Fibroblast of lung (primary cell): ENCODE results near the gene PALM. TPM values are rescaled to one million over a fixed set of nuclear protein-coding genes. Genes with fewer than 3 reads are reported as not detected.

ENCODE experiments used
- DNase-seq, 2 donors: peaks; one replicate each; pipeline versions ENCODE4 v3.0.0 to v3.0.0-alpha.2; 2010; ENCODE audit warnings: low read depth in 2 of 2
- H2AFZ ChIP-seq: 2 replicates; pipeline ENCODE4 v1.5.1; 2012; ENCODE audit warnings: low read length, control low read depth, inconsistent platforms
- H3K27ac ChIP-seq: 2 replicates; pipeline ENCODE4 v1.5.1; 2011; ENCODE audit warnings: low read length, control low read depth; ENCODE audit not compliant: insufficient read depth
- H3K27me3 ChIP-seq: 2 replicates; pipeline ENCODE4 v1.5.1; 2011; ENCODE audit warnings: mild to moderate bottlenecking, low read length; ENCODE audit not compliant: control insufficient read depth, insufficient read depth
- H3K36me3 ChIP-seq: 2 replicates; pipeline ENCODE4 v1.5.1; 2011; ENCODE audit warnings: low read length; ENCODE audit not compliant: control insufficient read depth, insufficient read depth
- H3K4me1 ChIP-seq: 2 replicates; pipeline ENCODE4 v1.5.1; 2011; ENCODE audit warnings: low read length; ENCODE audit not compliant: control insufficient read depth, insufficient read depth; ENCODE audit errors: extremely low read depth
- H3K4me2 ChIP-seq: 2 replicates; pipeline ENCODE4 v1.5.1; 2011; ENCODE audit warnings: low read length, control low read depth; ENCODE audit not compliant: insufficient read depth; ENCODE audit errors: extremely low read depth
- H3K4me3 ChIP-seq, 4 experiments: fragments of 200-600 bp in 1 of 4; sonication (generic) in 1 of 4; replicated peaks in 1 of 4; 2 replicates each; pipeline ENCODE4 v1.5.1; 2011 to 2016; ENCODE audit warnings: low read length in 4 of 4, low read depth in 3 of 4, mild to moderate bottlenecking in 3 of 4, control low read depth in 2 of 4, inconsistent platforms in 1 of 4, mixed read lengths in 1 of 4; ENCODE audit not compliant: insufficient read depth in 1 of 4; ENCODE audit errors: control extremely low read depth in 1 of 4
- H3K79me2 ChIP-seq: 2 replicates; pipeline ENCODE4 v1.5.1; 2012; ENCODE audit warnings: mild to moderate bottlenecking, low read length, inconsistent platforms; ENCODE audit not compliant: control insufficient read depth, insufficient read depth
- H3K9ac ChIP-seq: 2 replicates; pipeline ENCODE4 v1.5.1; 2011; ENCODE audit warnings: mild to moderate bottlenecking, low read length, control low read depth; ENCODE audit not compliant: insufficient read depth
- H3K9me3 ChIP-seq: 2 replicates; pipeline ENCODE4 v1.5.1; 2012; ENCODE audit warnings: low read depth, low read length; ENCODE audit not compliant: control insufficient read depth, insufficient read depth
- H4K20me1 ChIP-seq: 2 replicates; pipeline ENCODE4 v1.5.1; 2011; ENCODE audit warnings: low read length; ENCODE audit not compliant: control insufficient read depth, insufficient read depth; ENCODE audit errors: extremely low read depth
- EZH2 ChIP-seq: IDR thresholded peaks from 2 replicates; pipeline ENCODE4 v1.5.1; 2012; ENCODE audit warnings: low read length, control low read depth, mild to moderate bottlenecking; ENCODE audit errors: missing control alignments
- polyA plus RNA-seq, 2 donors: library from polyadenylated mRNA; depleted of rRNA in 1 of 2; stranded (reverse) in 1 of 2; unstranded in 1 of 2; fragments of >200 nt; gene quantifications; 2 replicates each; pipeline ENCODE4 v1.2.1, GENCODE V29; 2011 to 2012; ENCODE audit warnings: missing spikeins in 1 of 2
- total RNA-seq: library from RNA; depleted of rRNA; stranded (reverse); fragments of >200 nt; gene quantifications from 2 replicates; pipeline ENCODE4 v1.2.1, GENCODE V29; 2014
- TF ChIP-seq, protein P1 (sequence below), 2 donors: IDR thresholded peaks in 1 of 2; conservative IDR thresholded peaks in 1 of 2; 1 replicate in 1 of 2; 2 replicates in 1 of 2; pipeline ENCODE4 v1.5.1; 2011 to 2012; ENCODE audit warnings: low read length in 2 of 2, control low read depth in 1 of 2, inconsistent platforms in 1 of 2, low read depth in 1 of 2, mild to moderate bottlenecking in 1 of 2

Gene PALM
- total and polyA plus RNA-seq, 2 donors (not counting 1 experiment from before 2014, with no cell fraction given) = 3.2 to 8.3 TPM

DNA sequence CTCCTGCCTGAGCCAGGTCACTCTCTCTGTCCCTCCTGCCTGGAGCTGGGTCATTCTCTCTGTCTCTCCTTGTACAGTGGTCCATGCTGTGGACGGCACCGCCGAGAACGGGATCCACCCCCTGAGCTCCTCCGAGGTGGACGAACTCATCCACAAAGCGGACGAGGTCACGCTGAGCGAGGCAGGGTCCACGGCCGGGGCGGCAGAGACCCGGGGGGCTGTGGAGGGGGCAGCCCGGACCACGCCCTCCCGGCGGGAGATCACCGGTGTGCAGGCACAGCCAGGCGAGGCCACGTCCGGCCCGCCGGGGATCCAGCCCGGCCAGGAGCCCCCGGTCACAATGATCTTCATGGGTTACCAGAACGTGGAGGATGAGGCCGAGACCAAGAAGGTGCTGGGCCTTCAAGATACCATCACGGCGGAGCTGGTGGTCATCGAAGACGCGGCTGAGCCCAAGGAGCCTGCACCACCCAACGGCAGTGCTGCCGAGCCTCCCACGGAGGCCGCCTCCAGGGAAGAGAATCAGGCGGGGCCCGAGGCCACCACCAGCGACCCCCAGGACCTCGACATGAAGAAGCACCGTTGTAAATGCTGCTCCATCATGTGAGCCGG, 37.6 kb downstream of the PALM start:
- Histone ChIP-seq H3K36me3 (no peaks in the 10 kb centered on the region), H3K4me3 (no peak overlapping the region), H3K4me2 (no peak overlapping the region), H3K9ac (no peak overlapping the region), H3K27me3 (no peaks in the 10 kb centered on the region), H3K9me3 (no peaks in the 10 kb centered on the region), H2AFZ (no peak overlapping the region), H3K4me1 (peaks cover 2% of the 10 kb centered on the region), H3K79me2 (no peaks in the 10 kb centered on the region), H3K27ac (no peak overlapping the region), H4K20me1 (no peaks in the 10 kb centered on the region)
- no peak for DNase-seq
- TF ChIP-seq, protein P1, sequence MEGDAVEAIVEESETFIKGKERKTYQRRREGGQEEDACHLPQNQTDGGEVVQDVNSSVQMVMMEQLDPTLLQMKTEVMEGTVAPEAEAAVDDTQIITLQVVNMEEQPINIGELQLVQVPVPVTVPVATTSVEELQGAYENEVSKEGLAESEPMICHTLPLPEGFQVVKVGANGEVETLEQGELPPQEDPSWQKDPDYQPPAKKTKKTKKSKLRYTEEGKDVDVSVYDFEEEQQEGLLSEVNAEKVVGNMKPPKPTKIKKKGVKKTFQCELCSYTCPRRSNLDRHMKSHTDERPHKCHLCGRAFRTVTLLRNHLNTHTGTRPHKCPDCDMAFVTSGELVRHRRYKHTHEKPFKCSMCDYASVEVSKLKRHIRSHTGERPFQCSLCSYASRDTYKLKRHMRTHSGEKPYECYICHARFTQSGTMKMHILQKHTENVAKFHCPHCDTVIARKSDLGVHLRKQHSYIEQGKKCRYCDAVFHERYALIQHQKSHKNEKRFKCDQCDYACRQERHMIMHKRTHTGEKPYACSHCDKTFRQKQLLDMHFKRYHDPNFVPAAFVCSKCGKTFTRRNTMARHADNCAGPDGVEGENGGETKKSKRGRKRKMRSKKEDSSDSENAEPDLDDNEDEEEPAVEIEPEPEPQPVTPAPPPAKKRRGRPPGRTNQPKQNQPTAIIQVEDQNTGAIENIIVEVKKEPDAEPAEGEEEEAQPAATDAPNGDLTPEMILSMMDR (conservative IDR thresholded peaks at IDR 0.05 in 1 of 2, IDR thresholded peaks at IDR 0.05 in 1 of 2; ENCODE audit: low read depth in 1 of 2, low read length in 2 of 2) = no peak
- TF ChIP-seq EZH2 = no peak

- no peaks in the 10 kb centered on the region for H3K36me3 ChIP-seq
- H3K9ac ChIP-seq = no peak overlapping the region
- H4K20me1 ChIP-seq = no peaks in the 10 kb centered on the region
- no peak for TF ChIP-seq EZH2
- TF ChIP-seq, protein P1 (conservative IDR thresholded peaks at IDR 0.05 in 1 of 2, IDR thresholded peaks at IDR 0.05 in 1 of 2; ENCODE audit: low read depth in 1 of 2, low read length in 2 of 2) = no peak
- H3K27ac ChIP-seq = no peak overlapping the region
- no peaks in the 10 kb centered on the region for H3K9me3 ChIP-seq
- no peak for DNase-seq
- no peak overlapping the region for H2AFZ ChIP-seq
- H3K4me3 ChIP-seq = no peak overlapping the region
- peaks cover 8% of the 10 kb centered on the region for H3K4me1 ChIP-seq
- H3K79me2 ChIP-seq = no peaks in the 10 kb centered on the region
- H3K27me3 ChIP-seq = no peaks in the 10 kb centered on the region
- H3K4me2 ChIP-seq = no peak overlapping the region
Observed at GRCh38 chr19:746956-747355, 38.2 kb downstream of the PALM start.

DNA sequence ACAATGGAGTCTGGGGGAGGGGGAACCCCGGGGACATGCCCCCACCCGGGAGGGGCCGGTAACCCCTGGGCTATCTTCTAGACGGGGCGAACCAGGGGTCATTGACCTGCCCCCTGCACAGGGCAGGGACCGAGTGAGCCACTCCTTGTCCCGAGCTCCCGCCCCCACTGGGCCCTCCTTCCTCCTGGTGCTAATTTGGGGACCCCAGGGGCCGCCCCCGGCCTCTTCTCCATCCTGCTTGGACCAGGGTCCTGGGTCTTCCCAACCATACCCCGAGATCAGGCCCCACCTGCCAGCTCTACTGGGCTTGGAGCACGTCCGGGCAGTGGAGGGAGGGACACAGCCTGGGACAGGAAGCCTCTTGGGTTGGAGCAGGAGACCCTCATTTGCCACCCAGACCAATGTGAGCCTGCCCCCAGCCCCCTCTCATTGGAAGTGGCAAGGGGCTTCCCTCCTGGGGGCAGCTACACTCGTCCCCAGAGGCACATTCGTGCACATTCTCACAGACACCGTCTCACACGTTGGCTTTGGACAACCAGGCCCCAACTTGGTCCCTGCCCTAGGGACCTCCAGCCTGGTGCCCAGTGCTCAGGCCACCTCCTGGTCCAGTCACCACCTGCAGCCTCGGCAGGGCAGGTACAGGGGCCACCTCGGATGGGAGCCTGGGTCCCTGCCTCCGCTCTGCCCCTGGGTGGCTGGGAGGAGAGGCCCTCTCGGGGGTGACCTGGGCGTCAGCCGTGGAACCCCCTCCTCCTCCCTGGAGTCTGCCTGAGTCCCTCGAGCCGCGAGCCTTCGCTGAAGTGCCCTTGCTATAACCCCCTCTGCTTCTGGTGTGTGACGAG, 38.9 kb downstream of the PALM start:
- Histone ChIP-seq H3K4me1 (peaks cover 11% of the 10 kb centered on the region), H3K27ac (no peak overlapping the region), H2AFZ (no peak overlapping the region), H3K9ac (no peak overlapping the region), H3K9me3 (no peaks in the 10 kb centered on the region), H3K36me3 (no peaks in the 10 kb centered on the region), H3K4me2 (no peak overlapping the region), H4K20me1 (no peaks in the 10 kb centered on the region), H3K4me3 (no peak overlapping the region), H3K79me2 (no peaks in the 10 kb centered on the region), H3K27me3 (no peaks in the 10 kb centered on the region)
- no peak for DNase-seq
- TF ChIP-seq, protein P1 (conservative IDR thresholded peaks at IDR 0.05 in 1 of 2, IDR thresholded peaks at IDR 0.05 in 1 of 2; ENCODE audit: low read depth in 1 of 2, low read length in 2 of 2) = no peak
